Lung (tissue), 12 donors: ENCODE results near the gene SYNDIG1L. TPM values are rescaled to one million over a fixed set of nuclear protein-coding genes. Genes with fewer than 3 reads are reported as not detected.

Source experiments
- ATAC-seq: fragments of 200-7000 bp; cut with Tn5 transposase; one replicate; pipeline ENCODE4 v1.9.1; 2020; ENCODE audit warnings: moderate number of reproducible peaks; ENCODE audit not compliant: insufficient read depth, low FRiP score
- DNase-seq, 3 donors: peaks; one replicate each; pipeline ENCODE4 v3.0.0-alpha.2; 2013 to 2017
- H3K27ac ChIP-seq, 2 donors: one replicate each; pipeline ENCODE4 v1.5.1; 2013; ENCODE audit warnings: mild to moderate bottlenecking in 2 of 2, moderate library complexity in 2 of 2, control low read depth in 1 of 2, inconsistent platforms in 1 of 2, low read depth in 1 of 2, low read length in 1 of 2
- H3K27me3 ChIP-seq, 3 donors: one replicate each; pipeline ENCODE4 v1.5.1; 2013; ENCODE audit warnings: low read length in 2 of 3; ENCODE audit not compliant: control insufficient read depth in 3 of 3, insufficient read depth in 3 of 3
- H3K36me3 ChIP-seq, 4 donors: one replicate each; pipeline ENCODE4 v1.5.1; 2013; ENCODE audit warnings: low read length in 4 of 4, mild to moderate bottlenecking in 1 of 4, moderate library complexity in 1 of 4; ENCODE audit not compliant: control insufficient read depth in 4 of 4, insufficient read depth in 4 of 4
- H3K4me1 ChIP-seq, 5 donors: one replicate each; pipeline ENCODE4 v1.5.1; 2013; ENCODE audit warnings: low read length in 5 of 5, mild to moderate bottlenecking in 2 of 5, moderate library complexity in 1 of 5; ENCODE audit not compliant: control insufficient read depth in 5 of 5, insufficient read depth in 5 of 5
- H3K4me3 ChIP-seq: one replicate; pipeline ENCODE4 v1.5.1; 2013; ENCODE audit warnings: mild to moderate bottlenecking, control low read depth, moderate library complexity
- H3K9ac ChIP-seq, 2 donors: one replicate each; pipeline ENCODE4 v1.5.1; 2013; ENCODE audit warnings: low read length in 2 of 2, control low read depth in 1 of 2; ENCODE audit not compliant: insufficient read depth in 1 of 2
- H3K9me3 ChIP-seq, 4 donors: one replicate each; pipeline ENCODE4 v1.5.1; 2013; ENCODE audit warnings: low read length in 3 of 4, mild to moderate bottlenecking in 1 of 4, moderate library complexity in 1 of 4; ENCODE audit not compliant: control insufficient read depth in 4 of 4, insufficient read depth in 3 of 4
- CTCF ChIP-seq: IDR thresholded peaks from 2 replicates; pipeline ENCODE4 v1.5.1; 2012; ENCODE audit warnings: mild to moderate bottlenecking; ENCODE audit errors: control extremely low read depth, extremely low read depth
- WGBS, 2 donors: extraction: QIAGEN DNeasy Blood & Tissue Kit; methylation state at CpG; one replicate each; pipeline ENCODE4 v1.1.7; 2013; 5-methylcytosine and 5-hydroxymethylcytosine counted together
- polyA plus RNA-seq, 2 donors: library from polyadenylated mRNA; stranded (reverse); fragments of 200-250 nt; gene quantifications; one replicate each; pipeline ENCODE4 v1.2.1, GENCODE V29; 2013
- total RNA-seq, 2 donors: library from RNA; depleted of rRNA in 1 of 2; stranded (reverse); fragments of >200 nt in 1 of 2; gene quantifications; one replicate each; pipeline ENCODE4 v1.2.1, GENCODE V29; 2014 to 2021
- donor health status: control.
- donor health status: control.
- donor health status: Bipolar disorder and iron deficiency.
- donor health status: healthy.
- donor health status: DM: yes; HTN: yes; CAD: no.

The SYNDIG1L gene
- total and polyA plus RNA-seq, 4 donors = 0.39 to 1.2 (median 0.94) TPM

- 72 to 75% methylated on average over 7 of the region's 7 CpGs for WGBS, 2 donors
- H3K4me1 ChIP-seq = peaks cover 0 to 15% (median 0%) of the 10 kb centered on the region in 5 donors
- H3K27ac ChIP-seq = no peak overlapping the region
- TF ChIP-seq CTCF = no peak
- DNase-seq = no peak
- H3K27me3 ChIP-seq = peaks cover 0 to 11% (median 0%) of the 10 kb centered on the region in 3 donors
- H3K4me3 ChIP-seq = no peak overlapping the region
- peaks cover 0 to 2% (median 0%) of the 10 kb centered on the region in 4 donors for H3K9me3 ChIP-seq
- no peak for ATAC-seq
- H3K9ac ChIP-seq = no peak overlapping the region
- no peaks in the 10 kb centered on the region for H3K36me3 ChIP-seq
Measured at GRCh38 chr14:74414403-74415114, 11.5 kb downstream of the SYNDIG1L start.

GRCh38 chr14:74413627-74414026 is 12.4 kb downstream of the SYNDIG1L start:
- Histone ChIP-seq H3K9me3 (peaks cover 0 to 2% (median 0%) of the 10 kb centered on the region in 4 donors), H3K4me1 (peaks cover 0 to 15% (median 0%) of the 10 kb centered on the region in 5 donors), H3K27ac (no peak overlapping the region), H3K9ac (no peak overlapping the region), H3K27me3 (peaks cover 0 to 2% (median 0%) of the 10 kb centered on the region in 3 donors), H3K4me3 (no peak overlapping the region), H3K36me3 (no peaks in the 10 kb centered on the region)
- ATAC-seq = no peak
- peak in 1 of 3 donors; percentile 34 for DNase-seq
- 79 to 81% methylated on average over 4 of the region's 4 CpGs for WGBS, 2 donors
- no peak for TF ChIP-seq CTCF

GRCh38 chr14:74412753-74413152 is 13.3 kb downstream of the SYNDIG1L start:
- Histone ChIP-seq H3K4me3 (no peak overlapping the region), H3K9me3 (peaks cover 0 to 2% (median 0%) of the 10 kb centered on the region in 4 donors), H3K27ac (no peak overlapping the region), H3K27me3 (no peaks in the 10 kb centered on the region), H3K9ac (no peak overlapping the region), H3K4me1 (peaks cover 0 to 11% (median 0%) of the 10 kb centered on the region in 5 donors), H3K36me3 (no peaks in the 10 kb centered on the region)
- 80 to 88% methylated on average over 2 of the region's 2 CpGs for WGBS, 2 donors
- no peak for ATAC-seq
- no peak for TF ChIP-seq CTCF
- no peak for DNase-seq

- DNase-seq (no peak), ATAC-seq (no peak)
- no peak for TF ChIP-seq CTCF
- WGBS, 2 donors = 86 to 87% methylated on average over 7 of the region's 7 CpGs
- Histone ChIP-seq H3K4me3 (no peak overlapping the region), H3K9me3 (no peaks in the 10 kb centered on the region), H3K4me1 (peaks cover 0 to 7% (median 0%) of the 10 kb centered on the region in 5 donors), H3K36me3 (no peaks in the 10 kb centered on the region), H3K27me3 (no peaks in the 10 kb centered on the region), H3K27ac (no peak overlapping the region), H3K9ac (no peak overlapping the region)
Measured at GRCh38 chr14:74411671-74412070, 14.3 kb downstream of the SYNDIG1L start.
